Brain microvascular endothelial cell (primary cell): ENCODE results near the gene LTK.

Experiments
- DNase-seq: peaks from one replicate; pipeline ENCODE4 v3.0.0-alpha.2; 2020
- H3K27ac ChIP-seq: fragments of 250-450 bp; sonication (Bioruptor Pico); 2 replicates; pipeline ENCODE4 v1.5.1; 2020; ENCODE audit warnings: mild to moderate bottlenecking, moderate library complexity
- H3K27me3 ChIP-seq: fragments of 250-450 bp; sonication (Bioruptor Pico); replicated peaks from 2 replicates; pipeline ENCODE4 v1.5.1; 2020; ENCODE audit warnings: mild to moderate bottlenecking
- H3K36me3 ChIP-seq: fragments of 250-450 bp; sonication (Bioruptor Pico); replicated peaks from 2 replicates; pipeline ENCODE4 v1.5.1; 2020; ENCODE audit warnings: mild to moderate bottlenecking
- H3K4me3 ChIP-seq: 2 replicates; pipeline ENCODE4 v1.5.1; 2011; ENCODE audit warnings: low read depth, mild to moderate bottlenecking, control low read depth, low read length, moderate library complexity
- in situ Hi-C: cut with HindIII; loops from 2 replicates; pipeline ENCODE4 v1.10.0; 2017; ENCODE audit warnings: low sequenced_read_pairs, low pct_ligation_motif_present
- TF ChIP-seq, protein P1 (sequence below): IDR thresholded peaks from 2 replicates; pipeline ENCODE4 v1.5.1; 2011; ENCODE audit warnings: low read depth, mild to moderate bottlenecking, moderate library complexity, low read length, control low read depth, inconsistent platforms; ENCODE audit errors: missing control alignments

The LTK gene

DNA sequence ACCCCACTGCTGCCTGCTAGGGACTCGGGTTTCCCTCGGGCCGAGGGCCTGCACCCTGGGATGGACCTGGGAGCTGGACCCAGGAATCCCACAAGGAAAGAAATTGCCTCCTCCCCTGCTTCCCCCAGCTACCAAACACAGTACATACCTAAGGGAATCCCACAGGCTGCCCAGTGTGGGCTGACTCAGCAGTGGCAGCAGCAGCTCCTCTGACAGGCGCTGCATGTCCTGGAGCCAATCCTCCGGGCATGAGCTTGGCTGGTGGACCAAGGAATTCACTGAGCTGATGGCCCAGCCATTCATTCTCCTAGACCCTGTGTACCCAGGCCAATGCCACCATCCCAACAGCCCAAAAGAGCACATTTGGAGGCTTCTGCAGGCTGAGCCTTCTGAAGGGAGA, 9.5 kb upstream of the LTK start:
- H3K27me3 ChIP-seq, result no peaks in the 10 kb centered on the region
- H3K27ac ChIP-seq, result no peak overlapping the region
- TF ChIP-seq, protein P1, sequence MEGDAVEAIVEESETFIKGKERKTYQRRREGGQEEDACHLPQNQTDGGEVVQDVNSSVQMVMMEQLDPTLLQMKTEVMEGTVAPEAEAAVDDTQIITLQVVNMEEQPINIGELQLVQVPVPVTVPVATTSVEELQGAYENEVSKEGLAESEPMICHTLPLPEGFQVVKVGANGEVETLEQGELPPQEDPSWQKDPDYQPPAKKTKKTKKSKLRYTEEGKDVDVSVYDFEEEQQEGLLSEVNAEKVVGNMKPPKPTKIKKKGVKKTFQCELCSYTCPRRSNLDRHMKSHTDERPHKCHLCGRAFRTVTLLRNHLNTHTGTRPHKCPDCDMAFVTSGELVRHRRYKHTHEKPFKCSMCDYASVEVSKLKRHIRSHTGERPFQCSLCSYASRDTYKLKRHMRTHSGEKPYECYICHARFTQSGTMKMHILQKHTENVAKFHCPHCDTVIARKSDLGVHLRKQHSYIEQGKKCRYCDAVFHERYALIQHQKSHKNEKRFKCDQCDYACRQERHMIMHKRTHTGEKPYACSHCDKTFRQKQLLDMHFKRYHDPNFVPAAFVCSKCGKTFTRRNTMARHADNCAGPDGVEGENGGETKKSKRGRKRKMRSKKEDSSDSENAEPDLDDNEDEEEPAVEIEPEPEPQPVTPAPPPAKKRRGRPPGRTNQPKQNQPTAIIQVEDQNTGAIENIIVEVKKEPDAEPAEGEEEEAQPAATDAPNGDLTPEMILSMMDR, result no peak
- H3K4me3 ChIP-seq, result no peak overlapping the region
- H3K36me3 ChIP-seq, result peaks cover 27% of the 10 kb centered on the region
- DNase-seq, result no peak
- in situ Hi-C loops, result no loop called here

DNA sequence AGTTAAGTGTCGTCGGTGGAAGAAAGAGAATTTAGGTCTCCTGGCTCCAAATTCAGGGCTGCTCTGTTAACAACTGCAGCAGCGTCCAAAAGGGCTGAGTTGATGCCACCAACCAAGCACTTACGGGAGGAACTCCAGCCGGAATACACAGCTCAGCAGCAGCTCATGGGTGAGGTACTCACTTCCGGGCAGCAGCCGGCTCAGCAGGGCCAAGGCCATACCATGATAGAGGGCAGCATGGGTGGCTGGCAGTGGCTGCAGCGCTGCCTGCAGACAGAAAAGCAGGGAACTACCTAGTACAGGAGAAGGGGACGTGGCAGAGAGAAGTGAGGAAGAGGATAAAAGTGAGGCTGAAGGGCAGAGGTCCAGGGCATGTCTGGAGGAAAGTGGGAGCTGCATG, 8.0 kb upstream of the LTK start:
- Histone ChIP-seq H3K27ac (no peak overlapping the region), H3K36me3 (peaks cover 13% of the 10 kb centered on the region), H3K27me3 (no peaks in the 10 kb centered on the region), H3K4me3 (no peak overlapping the region)
- TF ChIP-seq, protein P1, result no peak
- DNase-seq, result no peak
- in situ Hi-C loops, result no loop called here

DNA sequence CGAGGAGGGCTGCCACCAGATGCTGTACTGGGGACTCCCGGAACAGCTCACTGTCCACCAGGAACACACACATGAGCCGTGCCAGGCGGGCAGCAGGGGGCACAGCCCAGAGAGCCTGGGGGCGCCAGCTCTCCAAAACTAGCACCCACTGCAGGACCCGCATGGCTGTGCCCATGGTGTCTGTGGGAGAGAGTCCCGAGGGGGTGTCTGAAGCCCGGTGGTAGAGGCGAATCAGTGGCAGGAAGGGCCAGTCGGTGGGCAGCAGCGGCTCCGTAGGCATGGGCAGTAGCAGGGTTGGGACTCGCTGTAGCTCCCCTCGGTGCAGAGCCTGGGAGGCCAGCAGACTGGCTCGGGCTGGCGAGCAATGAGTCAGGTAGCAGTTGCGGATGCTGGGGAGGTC, 7.0 kb upstream of the LTK start:
- no peaks in the 10 kb centered on the region for H3K27me3 ChIP-seq
- in situ Hi-C loops, result no loop called here
- H3K27ac ChIP-seq, result no peak overlapping the region
- TF ChIP-seq, protein P1, result no peak
- peaks cover 4% of the 10 kb centered on the region for H3K36me3 ChIP-seq
- no peak for DNase-seq
- no peak overlapping the region for H3K4me3 ChIP-seq

DNA sequence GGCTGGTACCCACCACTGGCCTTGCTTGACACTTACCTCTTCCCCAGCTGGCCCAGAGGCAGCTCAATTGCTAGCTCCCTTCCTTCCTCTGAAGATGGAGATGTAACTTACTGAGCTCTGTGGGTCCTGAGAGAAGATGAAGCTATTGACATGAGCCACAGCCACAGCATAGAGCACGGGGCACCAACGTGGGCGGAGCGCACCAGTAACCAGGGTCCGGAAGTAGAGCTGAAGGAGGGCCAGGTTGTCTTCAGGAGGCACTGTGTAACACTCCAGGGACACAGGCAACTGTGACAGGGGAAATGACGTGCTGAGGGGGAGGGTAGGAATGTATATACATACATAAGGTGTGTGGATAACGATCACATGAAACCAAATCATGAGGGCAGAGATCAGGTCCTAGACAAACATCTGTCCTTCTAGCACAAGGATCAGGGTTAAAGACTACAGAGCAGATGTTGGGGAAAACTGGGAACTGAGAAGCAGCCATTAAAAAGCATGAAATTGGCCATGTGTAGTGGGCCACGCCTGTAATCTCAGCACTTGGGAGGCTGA, 4.3 kb upstream of the LTK start:
- peaks cover 6% of the 10 kb centered on the region for H3K27me3 ChIP-seq
- TF ChIP-seq, protein P1, result no peak
- no peak overlapping the region for H3K4me3 ChIP-seq
- H3K36me3 ChIP-seq, result no peaks in the 10 kb centered on the region
- DNase-seq, result no peak
- no peak overlapping the region for H3K27ac ChIP-seq
- in situ Hi-C loops, result no loop called here

DNA sequence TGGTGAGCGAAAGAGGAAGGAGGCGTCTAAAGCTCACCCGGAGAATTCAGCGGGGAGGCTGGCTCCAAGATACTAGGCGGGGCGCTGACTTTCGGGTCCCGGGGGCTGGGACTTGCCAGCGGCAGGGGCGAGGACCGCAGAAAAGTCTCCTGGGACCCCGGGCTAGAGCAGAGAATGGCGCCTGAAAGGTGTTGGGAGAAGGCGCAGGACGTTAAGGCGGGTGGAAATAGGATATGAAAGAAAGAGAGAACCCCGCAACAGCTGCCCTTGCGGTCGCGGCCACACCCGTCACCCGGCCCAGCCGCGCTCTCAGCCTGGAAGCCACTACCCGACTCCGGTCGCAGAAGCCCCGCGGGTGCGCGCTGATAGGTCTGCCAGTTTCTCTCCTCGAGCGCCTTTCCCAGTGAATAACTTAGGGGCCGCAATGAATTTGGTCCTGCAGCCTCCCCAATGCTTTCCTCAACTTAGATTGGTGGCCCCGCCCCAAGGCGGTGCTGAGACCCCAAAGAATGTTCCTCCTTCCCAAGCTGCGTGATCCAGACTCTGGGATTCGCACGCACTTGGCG, 604 bp downstream of the LTK start:
- TF ChIP-seq, protein P1, result no peak
- no peak overlapping the region for H3K27ac ChIP-seq
- no peak for DNase-seq
- no peaks in the 10 kb centered on the region for H3K36me3 ChIP-seq
- peaks cover 33% of the 10 kb centered on the region for H3K27me3 ChIP-seq
- in situ Hi-C loops, result no loop called here
- H3K4me3 ChIP-seq, result peak overlapping the region; percentile 37

DNA sequence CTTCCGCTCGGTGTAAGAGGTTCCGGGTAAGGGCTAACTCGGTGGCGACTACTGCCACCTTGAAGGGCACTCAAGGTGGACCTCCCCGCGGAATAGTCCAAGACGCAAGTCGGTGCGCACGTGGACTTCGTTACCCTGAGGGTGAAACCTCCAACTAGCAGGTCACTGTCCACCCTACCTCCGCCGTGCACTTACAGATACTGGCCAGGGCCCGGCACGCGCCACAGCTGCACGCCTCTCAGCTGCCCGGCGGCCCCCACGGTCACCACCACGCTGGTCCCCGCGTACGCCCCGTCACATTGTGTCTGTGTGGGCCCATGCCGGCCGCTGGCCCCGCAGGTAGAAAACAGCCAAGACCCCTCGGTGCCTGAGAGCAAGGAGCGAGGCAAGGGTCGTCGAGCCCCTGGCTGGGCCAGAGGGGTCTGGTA, 1.1 kb downstream of the LTK start:
- Histone ChIP-seq H3K27me3 (peaks cover 33% of the 10 kb centered on the region), H3K4me3 (no peak overlapping the region), H3K36me3 (no peaks in the 10 kb centered on the region), H3K27ac (no peak overlapping the region)
- in situ Hi-C loops, result no loop called here
- TF ChIP-seq, protein P1, result no peak
- DNase-seq, result no peak
